ENCODE results near the gene ABCA10. TPM values are rescaled to one million over a fixed set of nuclear protein-coding genes. Genes with fewer than 3 reads are reported as not detected.

ABCA10 gene
- total and polyA plus RNA-seq, 2 of the 8 experiments (the other 6 are each of a cell fraction or from before 2014, with no cell fraction given), result not detected

DNA sequence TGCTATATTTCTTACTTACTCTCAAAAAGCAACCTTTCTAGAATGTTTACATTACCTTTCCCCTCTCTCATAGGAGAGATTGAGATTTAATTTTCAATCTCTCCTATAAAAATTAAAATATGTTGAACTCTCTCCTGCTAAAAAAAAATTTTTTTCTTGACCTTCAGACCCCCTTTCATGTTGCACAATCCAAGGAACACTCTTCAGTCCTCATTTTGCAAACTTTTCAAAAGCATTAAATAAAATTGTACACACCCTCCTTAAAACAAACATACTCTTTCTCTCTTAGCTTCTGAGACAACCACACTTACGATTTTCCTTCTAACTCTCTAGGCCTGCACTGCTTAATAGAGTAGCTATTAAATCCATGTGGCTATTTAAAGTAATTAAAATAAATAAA, 78.3 kb downstream of the ABCA10 start:
- Histone ChIP-seq H2BK5ac (ENCODE audit: low read depth, low read length) (no peak overlapping the region), H3K23ac (ENCODE audit: insufficient read length) (no peak overlapping the region), H3K9ac (replicated peaks in 1 of 4; ENCODE audit: extremely low read depth in 1 of 4, low read depth in 3 of 4, low read length in 3 of 4) (no peak overlapping the region), H2BK12ac (ENCODE audit: low read depth, low read length) (no peak overlapping the region), H3K79me2 (ENCODE audit: control insufficient read depth in 1 of 2, insufficient read depth in 2 of 2, low read length in 2 of 2) (no peaks in the 10 kb centered on the region), H3K27me3 (replicated peaks in 1 of 4; ENCODE audit: control insufficient read depth in 3 of 4, extremely low read depth in 1 of 4, insufficient read depth in 3 of 4, low read length in 3 of 4) (no peaks in the 10 kb centered on the region), H3K4me1 (replicated peaks in 1 of 4; ENCODE audit: control insufficient read depth in 3 of 4, insufficient read depth in 4 of 4, low read length in 3 of 4) (peaks cover 0 to 5% (median 0%) of the 10 kb centered on the region in 4 experiments; a peak in 1 of 7 replicates), H3K18ac (ENCODE audit: extremely low read depth, low read length) (no peak overlapping the region), H4K8ac (ENCODE audit: extremely low read depth, insufficient read depth, low read length) (no peak overlapping the region), H4K91ac (replicated peaks; ENCODE audit: insufficient read length, low read length) (no peak overlapping the region), H3K56ac (replicated peaks; ENCODE audit: insufficient read length, low read depth, low read length) (no peak overlapping the region), H3K27ac (ENCODE audit: low read depth, low read length) (no peak overlapping the region), H3K23me2 (ENCODE audit: low read depth, low read length) (no peaks in the 10 kb centered on the region), H2BK20ac (ENCODE audit: low read length) (no peak overlapping the region), H2BK15ac (ENCODE audit: low read length) (no peak overlapping the region), H2AK5ac (ENCODE audit: low read depth, low read length) (no peak overlapping the region), H3K36me3 (ENCODE audit: control insufficient read depth in 2 of 4, insufficient read depth in 4 of 4, low read length in 3 of 4) (no peaks in the 10 kb centered on the region), H3K4me3 (ENCODE audit: extremely low read depth in 1 of 4, insufficient read depth in 2 of 4, low read depth in 3 of 4, low read length in 4 of 4) (no peak overlapping the region), H3K4ac (replicated peaks; ENCODE audit: insufficient read length, low read depth, low read length) (no peak overlapping the region), H2AFZ (ENCODE audit: low read length) (no peak overlapping the region), H3K4me2 (ENCODE audit: insufficient read depth in 1 of 2, low read depth in 2 of 2, low read length in 2 of 2) (no peak overlapping the region), H2BK120ac (replicated peaks; ENCODE audit: low read depth, low read length) (no peak overlapping the region), H3K14ac (ENCODE audit: insufficient read length) (no peak overlapping the region), H4K20me1 (replicated peaks in 1 of 2; ENCODE audit: control insufficient read depth in 1 of 2, insufficient read depth in 2 of 2, low read length in 2 of 2) (no peaks in the 10 kb centered on the region), H3K9me3 (ENCODE audit: insufficient read depth in 2 of 2, low read depth in 1 of 2, low read length in 1 of 2) (no peaks in the 10 kb centered on the region), H4K5ac (ENCODE audit: insufficient read length, low read depth, low read length) (no peak overlapping the region), H3K79me1 (ENCODE audit: low read depth, low read length) (no peaks in the 10 kb centered on the region)
- DNase-seq (ENCODE audit: low read depth in 1 of 2, low spot score in 2 of 2) (no peak), FAIRE-seq (no peak)
- POLR2A ChIA-PET (ENCODE audit: partially characterized antibody), result no interaction called here
- no peak for TF ChIP-seq CHD2 (IDR thresholded peaks at IDR 0.05; ENCODE audit: low read length)
- TF ChIP-seq, protein P1, sequence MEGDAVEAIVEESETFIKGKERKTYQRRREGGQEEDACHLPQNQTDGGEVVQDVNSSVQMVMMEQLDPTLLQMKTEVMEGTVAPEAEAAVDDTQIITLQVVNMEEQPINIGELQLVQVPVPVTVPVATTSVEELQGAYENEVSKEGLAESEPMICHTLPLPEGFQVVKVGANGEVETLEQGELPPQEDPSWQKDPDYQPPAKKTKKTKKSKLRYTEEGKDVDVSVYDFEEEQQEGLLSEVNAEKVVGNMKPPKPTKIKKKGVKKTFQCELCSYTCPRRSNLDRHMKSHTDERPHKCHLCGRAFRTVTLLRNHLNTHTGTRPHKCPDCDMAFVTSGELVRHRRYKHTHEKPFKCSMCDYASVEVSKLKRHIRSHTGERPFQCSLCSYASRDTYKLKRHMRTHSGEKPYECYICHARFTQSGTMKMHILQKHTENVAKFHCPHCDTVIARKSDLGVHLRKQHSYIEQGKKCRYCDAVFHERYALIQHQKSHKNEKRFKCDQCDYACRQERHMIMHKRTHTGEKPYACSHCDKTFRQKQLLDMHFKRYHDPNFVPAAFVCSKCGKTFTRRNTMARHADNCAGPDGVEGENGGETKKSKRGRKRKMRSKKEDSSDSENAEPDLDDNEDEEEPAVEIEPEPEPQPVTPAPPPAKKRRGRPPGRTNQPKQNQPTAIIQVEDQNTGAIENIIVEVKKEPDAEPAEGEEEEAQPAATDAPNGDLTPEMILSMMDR (IDR thresholded peaks at IDR 0.05; ENCODE audit: control extremely low read depth in 1 of 3, insufficient read depth in 1 of 3, low read depth in 1 of 3, low read length in 3 of 3), result no peak
- no peak for TF ChIP-seq ZNF274 (IDR thresholded peaks at IDR 0.05; ENCODE audit: borderline replicate concordance, extremely low read depth, low read length)
- TF ChIP-seq SIX5 (IDR thresholded peaks at IDR 0.05; ENCODE audit: low read depth, low read length), result no peak
- TF ChIP-seq POLR2A (IDR thresholded peaks at IDR 0.05; ENCODE audit: control extremely low read depth in 1 of 2, low read depth in 2 of 2, low read length in 2 of 2), result no peak
- TF ChIP-seq TCF12 (IDR thresholded peaks at IDR 0.05; ENCODE audit: low read depth, low read length), result no peak
- TF ChIP-seq EP300 (IDR thresholded peaks at IDR 0.05; ENCODE audit: borderline replicate concordance in 1 of 2, low read depth in 2 of 2, low read length in 2 of 2), result no peak
- no peak for TF ChIP-seq KDM4A (IDR thresholded peaks at IDR 0.05; ENCODE audit: low read depth, low read length, severe bottlenecking)
- CTCF ChIA-PET (ENCODE audit: partially characterized antibody), result interaction anchor here (1.2 to 1.4 kb wide), 2 partner anchors 10 to 65 kb away, joined by 3 read pairs; no protein-coding TSS in a partner anchor
- 88% methylated on average over 1 of the region's 1 CpG; no CpG with 5 or more reads in 1 of the 2 experiments for WGBS, 2 experiments (ENCODE audit: extremely low coverage in 1 of 2, insufficient coverage in 1 of 2, insufficient read length in 1 of 2, insufficient replicate concordance in 2 of 2, low coverage in 1 of 2, low lambda C conversion rate in 2 of 2, missing lambda C conversion rate in 1 of 2)
